Calu3 (cell line): ENCODE measurements around the gene FMO3. TPM values are rescaled to one million over a fixed set of nuclear protein-coding genes. Genes with fewer than 3 reads are reported as not detected.

ENCODE experiments used
- BruUV-seq: library from RNA; stranded (reverse); fragments of 400-500 nt; replicated peaks from 2 replicates; lab custom pipeline; 2021; lab: Mats Ljungman, UMichigan
- CTCF ChIA-PET: fragments of 300-600 bp; sonication (Branson Sonifier 250); formaldehyde crosslinking; loops from one replicate; lab custom pipeline; 2022; ENCODE audit warnings: antibody characterized with exemption; lab: Charles Lee
- DNase-seq: peaks from one replicate; pipeline ENCODE4 v3.0.0; 2022
- H3K27ac Mint-ChIP-seq: one replicate; pipeline ENCODE4 v1.8.0; 2022; ENCODE audit warnings: mixed read lengths; ENCODE audit not compliant: unreplicated experiment
- H3K27me3 Mint-ChIP-seq: one replicate; pipeline ENCODE4 v1.8.0; 2022; ENCODE audit warnings: mixed read lengths; ENCODE audit not compliant: unreplicated experiment
- H3K36me3 Mint-ChIP-seq: one replicate; pipeline ENCODE4 v1.8.0; 2022; ENCODE audit warnings: mild to moderate bottlenecking, moderate library complexity, mixed read lengths; ENCODE audit not compliant: insufficient read depth, unreplicated experiment
- H3K4me1 Mint-ChIP-seq: one replicate; pipeline ENCODE4 v1.8.0; 2022; ENCODE audit warnings: mild to moderate bottlenecking, low read depth, mixed read lengths; ENCODE audit not compliant: unreplicated experiment
- H3K4me3 Mint-ChIP-seq: one replicate; pipeline ENCODE4 v1.8.0; 2022; ENCODE audit warnings: mild to moderate bottlenecking, low read depth, moderate library complexity, mixed read lengths; ENCODE audit not compliant: unreplicated experiment
- H3K9me3 Mint-ChIP-seq: one replicate; pipeline ENCODE4 v1.8.0; 2022; ENCODE audit warnings: low read depth, mixed read lengths; ENCODE audit not compliant: unreplicated experiment
- intact Hi-C: fragments of 100-400 bp; cut with micrococcal nuclease; formaldehyde crosslinking; loops from one replicate; pipeline ENCODE4 v1.10.0; 2022; ENCODE audit not compliant: unreplicated experiment
- total RNA-seq: library from RNA; stranded (reverse); gene quantifications from 2 replicates; pipeline ENCODE4 v1.2.3, GENCODE V29; 2022
- TF ChIP-seq, protein P1 (sequence below): fragments of 200-600 bp; IDR thresholded peaks from one replicate; pipeline ENCODE4 v1.8.0; 2022; ENCODE audit warnings: antibody characterized with exemption; ENCODE audit not compliant: unreplicated experiment

The FMO3 gene
- total RNA-seq, 1 experiment from 2014 or later: not detected

DNA sequence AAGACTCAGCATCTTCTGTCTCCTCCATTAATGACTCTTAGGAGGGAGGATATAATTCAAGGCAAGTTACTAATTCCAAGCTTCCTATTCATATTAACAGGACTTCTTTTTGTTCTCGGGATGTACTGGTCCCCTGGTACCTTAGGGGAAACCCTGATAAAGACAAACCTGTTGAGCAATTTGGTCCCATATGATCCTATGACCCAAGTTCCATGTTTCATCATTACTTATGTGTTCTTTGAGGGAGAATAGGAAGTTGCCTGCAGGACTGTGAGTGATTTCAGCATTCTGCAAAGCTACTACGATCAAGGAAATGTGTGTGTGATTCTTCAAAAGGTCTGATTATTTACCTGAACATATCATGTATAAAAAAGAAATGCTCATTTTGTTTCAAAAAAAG lies 5.8 kb upstream of the FMO3 start:
- no TSS peak for BruUV-seq
- CTCF ChIA-PET: interaction anchor here (0.6 kb wide), 1 partner anchor 14 kb away, joined by 3 read pairs; no protein-coding TSS in a partner anchor
- no peaks in the 10 kb centered on the region for H3K4me1 Mint-ChIP-seq
- H3K27ac Mint-ChIP-seq: no peak overlapping the region
- H3K9me3 Mint-ChIP-seq: no peaks in the 10 kb centered on the region
- H3K27me3 Mint-ChIP-seq: peaks cover 14% of the 10 kb centered on the region
- intact Hi-C loops: loop anchor here (5.0 kb wide), 1 partner anchor 317 kb away; no protein-coding TSS in a partner anchor
- DNase-seq: no peak
- H3K36me3 Mint-ChIP-seq: no peaks in the 10 kb centered on the region
- H3K4me3 Mint-ChIP-seq: no peak overlapping the region
- TF ChIP-seq, protein P1, sequence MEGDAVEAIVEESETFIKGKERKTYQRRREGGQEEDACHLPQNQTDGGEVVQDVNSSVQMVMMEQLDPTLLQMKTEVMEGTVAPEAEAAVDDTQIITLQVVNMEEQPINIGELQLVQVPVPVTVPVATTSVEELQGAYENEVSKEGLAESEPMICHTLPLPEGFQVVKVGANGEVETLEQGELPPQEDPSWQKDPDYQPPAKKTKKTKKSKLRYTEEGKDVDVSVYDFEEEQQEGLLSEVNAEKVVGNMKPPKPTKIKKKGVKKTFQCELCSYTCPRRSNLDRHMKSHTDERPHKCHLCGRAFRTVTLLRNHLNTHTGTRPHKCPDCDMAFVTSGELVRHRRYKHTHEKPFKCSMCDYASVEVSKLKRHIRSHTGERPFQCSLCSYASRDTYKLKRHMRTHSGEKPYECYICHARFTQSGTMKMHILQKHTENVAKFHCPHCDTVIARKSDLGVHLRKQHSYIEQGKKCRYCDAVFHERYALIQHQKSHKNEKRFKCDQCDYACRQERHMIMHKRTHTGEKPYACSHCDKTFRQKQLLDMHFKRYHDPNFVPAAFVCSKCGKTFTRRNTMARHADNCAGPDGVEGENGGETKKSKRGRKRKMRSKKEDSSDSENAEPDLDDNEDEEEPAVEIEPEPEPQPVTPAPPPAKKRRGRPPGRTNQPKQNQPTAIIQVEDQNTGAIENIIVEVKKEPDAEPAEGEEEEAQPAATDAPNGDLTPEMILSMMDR: no peak

- intact Hi-C loops: no loop called here
- Mint-ChIP-seq H3K36me3 (no peaks in the 10 kb centered on the region), H3K9me3 (no peaks in the 10 kb centered on the region), H3K4me3 (no peak overlapping the region), H3K4me1 (no peaks in the 10 kb centered on the region), H3K27me3 (peaks cover 14% of the 10 kb centered on the region), H3K27ac (no peak overlapping the region)
- CTCF ChIA-PET: no interaction called here
- TF ChIP-seq, protein P1: no peak
- no peak for DNase-seq
- no TSS peak for BruUV-seq
Observed at GRCh38 chr1:171087896-171088295, 2.8 kb upstream of the FMO3 start.

- no peaks in the 10 kb centered on the region for H3K36me3 Mint-ChIP-seq
- intact Hi-C loops: loop anchor here (2.0 kb wide), 1 partner anchor 49 kb away; no protein-coding TSS in a partner anchor
- H3K27ac Mint-ChIP-seq: no peak overlapping the region
- CTCF ChIA-PET: no interaction called here
- no peaks in the 10 kb centered on the region for H3K9me3 Mint-ChIP-seq
- no peaks in the 10 kb centered on the region for H3K27me3 Mint-ChIP-seq
- BruUV-seq: no TSS peak
- no peaks in the 10 kb centered on the region for H3K4me1 Mint-ChIP-seq
- no peak overlapping the region for H3K4me3 Mint-ChIP-seq
- DNase-seq: no peak
- TF ChIP-seq, protein P1: no peak
Observed at GRCh38 chr1:171103862-171104261, 13.2 kb downstream of the FMO3 start.

GRCh38 chr1:171107262-171107940 lies 16.7 kb downstream of the FMO3 start:
- Mint-ChIP-seq H3K36me3 (no peaks in the 10 kb centered on the region), H3K4me3 (no peak overlapping the region), H3K9me3 (peaks cover 4% of the 10 kb centered on the region), H3K27ac (no peak overlapping the region), H3K4me1 (no peaks in the 10 kb centered on the region), H3K27me3 (peaks cover 14% of the 10 kb centered on the region)
- intact Hi-C loops: no loop called here
- CTCF ChIA-PET: no interaction called here
- TF ChIP-seq, protein P1: no peak
- BruUV-seq: no TSS peak
- no peak for DNase-seq
